Activated CD8-positive, alpha-beta T cell treated with anti-CD3 and anti-CD28 coated beads for 36 hours (primary cell): Measurements from ENCODE around the gene SPATA3. TPM values are rescaled to one million over a fixed set of nuclear protein-coding genes. Genes with fewer than 3 reads are reported as not detected.

Experiments used
- ATAC-seq: fragments of 200-7000 bp; cut with Tn5 transposase; one replicate; pipeline ENCODE4 v1.10.0; 2021; ENCODE audit warnings: mild to moderate bottlenecking, moderate library complexity
- CTCF ChIA-PET: fragments of 350-600 bp; sonication (Branson Sonifier 250); formaldehyde crosslinking; loops from one replicate; lab custom pipeline; 2021; ENCODE audit warnings: antibody characterized with exemption; lab: Charles Lee
- POLR2A ChIA-PET: fragments of 350-600 bp; sonication (Branson Sonifier 250); formaldehyde crosslinking; loops from one replicate; lab custom pipeline; 2021; ENCODE audit warnings: antibody characterized with exemption; lab: Charles Lee
- DNase-seq: peaks from one replicate; pipeline ENCODE4 v3.0.0-alpha.2; 2020
- H3K27ac Mint-ChIP-seq: one replicate; pipeline ENCODE4 v1.8.0; 2021; ENCODE audit warnings: mild to moderate bottlenecking, mixed read lengths
- H3K27me3 Mint-ChIP-seq: one replicate; pipeline ENCODE4 v1.8.0; 2021; ENCODE audit warnings: mixed read lengths
- H3K36me3 Mint-ChIP-seq: one replicate; pipeline ENCODE4 v1.8.0; 2021; ENCODE audit warnings: low read depth, mixed read lengths
- H3K4me1 Mint-ChIP-seq: one replicate; pipeline ENCODE4 v1.8.0; 2021; ENCODE audit warnings: low read depth, mixed read lengths
- H3K4me3 Mint-ChIP-seq: one replicate; pipeline ENCODE4 v1.8.0; 2021; ENCODE audit warnings: mild to moderate bottlenecking, moderate library complexity, mixed read lengths
- H3K9me3 Mint-ChIP-seq: one replicate; pipeline ENCODE4 v1.8.0; 2021; ENCODE audit warnings: mixed read lengths
- CTCF ChIP-seq: fragments of 200-600 bp; IDR thresholded peaks from one replicate; pipeline ENCODE4 v1.8.0; 2022; ENCODE audit warnings: antibody characterized with exemption, mild to moderate bottlenecking
- intact Hi-C: fragments of 100-400 bp; cut with micrococcal nuclease; formaldehyde crosslinking; loops from one replicate; pipeline ENCODE4 v1.10.0; 2022
- total RNA-seq, 2 experiments: library from RNA; stranded (reverse); gene quantifications; one replicate each; pipeline ENCODE4 v1.2.3, GENCODE V29; 2021

Gene SPATA3
- total RNA-seq, 2 experiments from 2014 or later, result 0.59 to 0.76 TPM

GRCh38 chr2:231047923-231048915 lies 52.3 kb downstream of the SPATA3 start:
- ChIA-PET POLR2A (no interaction called here), CTCF (interaction anchor here (0.8 to 3.2 kb wide), 4 partner anchors 50 to 357 kb away, joined by 3 to 11 read pairs (median 4); no protein-coding TSS in a partner anchor)
- DNase-seq (no peak), ATAC-seq (no peak)
- H3K9me3 Mint-ChIP-seq, result no peaks in the 10 kb centered on the region
- H3K27ac Mint-ChIP-seq, result no peak overlapping the region
- H3K4me3 Mint-ChIP-seq, result no peak overlapping the region
- peaks cover 8% of the 10 kb centered on the region for H3K4me1 Mint-ChIP-seq
- intact Hi-C loops, result no loop called here
- no peaks in the 10 kb centered on the region for H3K36me3 Mint-ChIP-seq
- H3K27me3 Mint-ChIP-seq, result peaks cover 6% of the 10 kb centered on the region
- no peak for TF ChIP-seq CTCF

- CTCF ChIA-PET, result interaction anchor here (1.0 to 3.2 kb wide), 5 partner anchors 12 to 226 kb away, joined by 3 to 11 read pairs (median 4); partner anchors contain the start of gene C2orf72
- intact Hi-C loops, result loop anchor here (5.0 to 10.0 kb wide), 2 partner anchors 147 to 225 kb away; no protein-coding TSS in a partner anchor
- no peaks in the 10 kb centered on the region for H3K9me3 Mint-ChIP-seq
- POLR2A ChIA-PET, result no interaction called here
- H3K4me1 Mint-ChIP-seq, result peaks cover 16% of the 10 kb centered on the region
- peaks cover 8% of the 10 kb centered on the region for H3K27me3 Mint-ChIP-seq
- H3K4me3 Mint-ChIP-seq, result no peak overlapping the region
- DNase-seq (no peak), ATAC-seq (no peak)
- no peak for TF ChIP-seq CTCF
- H3K36me3 Mint-ChIP-seq, result no peaks in the 10 kb centered on the region
- no peak overlapping the region for H3K27ac Mint-ChIP-seq
Observed at GRCh38 chr2:231049286-231050017, 53.5 kb downstream of the SPATA3 start.

GRCh38 chr2:231050018-231050901 lies 54.3 kb downstream of the SPATA3 start:
- ATAC-seq (no peak), DNase-seq (no peak)
- POLR2A ChIA-PET, result interaction anchor here (0.8 kb wide), 1 partner anchor 201 kb away, joined by 3 read pairs; no protein-coding TSS in a partner anchor
- no peak for TF ChIP-seq CTCF
- no peak overlapping the region for H3K4me3 Mint-ChIP-seq
- peaks cover 16% of the 10 kb centered on the region for H3K4me1 Mint-ChIP-seq
- no peak overlapping the region for H3K27ac Mint-ChIP-seq
- no peaks in the 10 kb centered on the region for H3K9me3 Mint-ChIP-seq
- CTCF ChIA-PET, result interaction anchor here (1.0 to 3.2 kb wide), 6 partner anchors 7 to 202 kb away, joined by 3 to 11 read pairs (median 4); partner anchors contain the start of gene C2orf72
- no peaks in the 10 kb centered on the region for H3K36me3 Mint-ChIP-seq
- peaks cover 10% of the 10 kb centered on the region for H3K27me3 Mint-ChIP-seq
- intact Hi-C loops, result loop anchor here (5.0 to 10.0 kb wide), 2 partner anchors 148 to 225 kb away; no protein-coding TSS in a partner anchor

GRCh38 chr2:231051116-231051515 lies 55.2 kb downstream of the SPATA3 start:
- no peak overlapping the region for H3K4me3 Mint-ChIP-seq
- intact Hi-C loops, result loop anchor here (5.0 to 10.0 kb wide), 2 partner anchors 149 to 226 kb away; no protein-coding TSS in a partner anchor
- no peak for ATAC-seq
- H3K27ac Mint-ChIP-seq, result no peak overlapping the region
- no peaks in the 10 kb centered on the region for H3K9me3 Mint-ChIP-seq
- no peak for DNase-seq
- POLR2A ChIA-PET, result interaction anchor here (0.8 kb wide), 1 partner anchor 158 kb away, joined by 3 read pairs; no protein-coding TSS in a partner anchor
- H3K27me3 Mint-ChIP-seq, result peaks cover 10% of the 10 kb centered on the region
- H3K4me1 Mint-ChIP-seq, result peaks cover 18% of the 10 kb centered on the region
- TF ChIP-seq CTCF, result no peak
- no peaks in the 10 kb centered on the region for H3K36me3 Mint-ChIP-seq
- CTCF ChIA-PET, result interaction anchor here (0.8 to 2.0 kb wide), 4 partner anchors 8 to 214 kb away, joined by 3 to 4 read pairs (median 4); no protein-coding TSS in a partner anchor
